GM21737 (cell line): ENCODE results near the gene SOS2.
"Not testable (repeated sequence)": the region's sequence is repeated elsewhere in the genome, so short reads cannot be mapped to it uniquely, and the experiment has no call there.

Experiments
- ATAC-seq: cut with Tn5 transposase; IDR thresholded peaks from one replicate; pipeline ENCODE4 v1.9.1; 2021; ENCODE audit warnings: mild to moderate bottlenecking, moderate library complexity; ENCODE audit not compliant: unreplicated experiment

Gene SOS2

DNA sequence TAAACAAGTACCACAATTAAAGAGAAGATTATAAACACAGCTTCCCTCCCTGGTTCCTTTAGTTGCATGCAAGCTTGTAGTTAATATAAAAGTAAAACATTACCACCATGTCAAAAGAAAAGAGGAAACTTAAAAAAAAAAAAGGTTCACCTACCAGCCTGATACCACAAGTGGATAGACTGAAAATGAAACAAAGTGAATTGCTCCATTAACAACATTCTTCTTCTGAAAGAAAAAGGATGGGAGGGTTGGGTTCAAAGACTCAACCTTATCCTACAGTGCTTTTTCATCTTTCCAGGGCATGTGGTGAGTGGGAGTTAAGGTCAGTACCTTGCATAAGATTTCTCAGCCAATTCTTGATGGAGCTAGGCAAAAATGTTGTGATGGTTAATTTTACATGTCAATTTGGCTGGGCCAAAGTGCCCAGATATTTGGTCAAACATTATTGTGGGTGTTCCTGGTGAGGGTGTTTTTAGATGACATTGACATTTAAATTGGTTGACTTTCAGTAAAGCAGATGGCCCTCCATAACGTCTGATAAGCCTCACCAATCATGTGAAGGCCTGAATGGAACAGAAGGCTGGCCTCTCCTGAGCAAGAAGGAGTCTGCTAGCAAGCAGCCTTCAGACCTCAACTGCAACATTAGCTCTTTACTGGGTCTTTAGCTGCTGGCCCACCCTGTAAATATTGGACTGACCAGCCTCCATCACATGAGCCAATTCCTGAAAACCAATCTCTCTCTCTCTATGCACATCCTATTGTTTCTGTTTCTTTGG lies 143.8 kb downstream of the SOS2 start:
- no peak for ATAC-seq

DNA sequence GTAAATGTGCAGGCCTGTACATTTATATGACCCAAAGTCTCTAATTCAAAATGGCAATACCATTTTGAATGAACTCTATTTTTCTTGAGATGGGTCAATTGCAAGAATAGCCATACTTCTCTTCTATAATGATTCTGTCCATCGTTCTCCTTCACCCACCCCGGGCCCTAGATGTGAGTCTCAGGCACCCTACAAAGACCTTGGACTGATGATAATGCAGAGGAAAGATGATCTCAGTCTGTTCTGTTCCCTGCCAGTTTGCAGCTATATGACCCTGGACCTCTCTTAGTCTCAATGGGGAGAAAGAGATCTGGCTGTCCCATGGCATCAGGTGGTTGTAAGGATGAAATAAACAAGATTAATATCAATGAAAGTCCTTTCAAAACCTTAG lies 145.1 kb downstream of the SOS2 start:
- no peak for ATAC-seq

DNA sequence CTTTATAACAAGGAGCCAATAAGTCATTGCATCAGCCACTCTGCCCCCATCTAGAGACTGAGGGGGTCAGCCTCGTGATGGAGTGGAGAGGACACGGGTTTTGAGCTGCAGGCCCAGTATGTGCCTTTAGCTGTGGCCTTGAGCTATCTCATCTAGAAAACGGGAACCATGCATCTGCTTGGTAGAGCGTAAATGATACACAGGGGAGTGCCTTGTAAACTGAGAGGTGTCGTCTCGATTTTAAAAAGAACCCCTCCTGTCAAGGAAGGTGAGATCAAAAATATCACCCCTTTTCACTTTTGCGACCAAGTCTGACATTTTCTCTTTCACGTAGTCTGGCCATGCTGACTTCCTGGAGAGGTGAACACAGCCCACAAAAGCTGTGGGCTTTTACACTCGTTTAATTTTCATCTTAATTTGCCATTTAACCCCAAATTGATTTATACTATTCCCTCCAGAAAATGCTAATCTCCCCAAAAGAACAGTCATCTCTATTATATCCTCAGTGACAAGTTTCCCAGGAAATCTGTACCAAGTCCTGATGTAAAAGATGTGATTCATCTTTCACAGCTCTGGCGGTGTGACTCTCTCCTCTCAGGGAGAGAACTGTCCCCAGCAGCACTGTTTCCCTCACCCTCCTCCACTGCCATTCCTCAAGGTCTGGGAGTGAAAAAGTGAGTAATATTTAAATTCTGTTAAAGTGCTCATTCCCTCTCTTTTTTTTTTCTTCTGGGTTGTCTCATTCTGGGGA lies 145.6 kb downstream of the SOS2 start:
- ATAC-seq: peak; percentile 55

GRCh38 chr14:50084666-50085065 lies 146.7 kb downstream of the SOS2 start:
- ATAC-seq: no peak

- ATAC-seq: peak; percentile 25
Observed at GRCh38 chr14:50083467-50084337, 147.7 kb downstream of the SOS2 start.

DNA sequence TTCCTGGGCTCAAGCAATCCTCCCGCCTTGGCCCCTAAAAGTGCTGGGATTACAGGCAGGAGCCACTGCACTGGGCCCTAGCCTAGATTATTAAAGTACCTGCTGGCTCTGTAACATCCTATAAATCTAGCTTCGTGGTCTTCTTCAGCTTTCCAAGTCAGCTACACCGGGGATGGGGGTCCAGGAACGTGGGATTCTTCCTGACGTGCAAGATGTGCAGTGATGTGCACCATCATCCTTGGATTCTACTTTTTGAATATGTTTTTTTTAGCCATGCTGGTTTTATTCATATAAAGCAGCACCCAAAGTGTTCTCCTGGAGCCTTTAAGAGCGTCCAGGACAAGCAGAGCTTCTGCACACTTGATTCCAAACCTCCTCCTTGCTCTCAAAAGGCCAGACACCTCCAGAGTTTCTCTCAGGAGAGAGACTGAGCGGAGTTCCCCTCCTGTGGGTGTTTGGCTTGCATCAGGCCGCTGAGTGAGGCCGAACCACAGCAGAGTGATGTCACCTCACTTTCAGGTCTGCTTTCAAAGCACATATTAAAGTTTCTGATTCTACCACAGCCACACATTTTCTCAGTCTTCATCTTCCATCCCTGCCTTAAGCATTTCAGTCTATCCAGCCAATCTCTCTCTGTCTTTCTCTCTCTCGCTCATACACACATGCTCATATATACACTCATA lies 148.5 kb downstream of the SOS2 start:
- peak; percentile 66 for ATAC-seq

DNA sequence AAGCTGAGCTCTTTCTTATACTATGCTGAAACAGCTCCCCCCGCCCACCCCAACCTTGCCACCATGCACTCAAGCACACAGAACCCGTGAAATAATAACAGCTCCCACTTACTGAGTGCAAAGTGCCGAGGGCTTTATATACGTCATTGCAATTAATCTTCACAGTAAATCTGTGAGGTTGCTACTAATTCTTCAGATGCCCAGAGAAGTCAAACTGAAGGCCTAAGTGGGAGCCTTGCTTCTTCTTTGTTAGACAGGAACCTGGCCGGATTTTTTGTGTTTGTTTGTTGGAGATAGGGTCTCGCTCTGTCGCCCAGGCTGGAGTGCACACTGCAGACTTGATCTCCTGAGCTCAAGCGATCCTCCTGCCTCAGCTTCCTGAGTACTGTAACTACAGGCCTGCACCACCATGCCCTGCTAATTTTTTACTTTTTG lies 149.1 kb downstream of the SOS2 start:
- no peak for ATAC-seq

GRCh38 chr14:50079103-50079502 lies 152.3 kb downstream of the SOS2 start:
- not testable (repeated sequence) for ATAC-seq

GRCh38 chr14:50073663-50074062 lies 157.7 kb downstream of the SOS2 start:
- not testable (repeated sequence) for ATAC-seq

- ATAC-seq: no peak
Observed at GRCh38 chr14:50072395-50072794, 159.0 kb downstream of the SOS2 start.

DNA sequence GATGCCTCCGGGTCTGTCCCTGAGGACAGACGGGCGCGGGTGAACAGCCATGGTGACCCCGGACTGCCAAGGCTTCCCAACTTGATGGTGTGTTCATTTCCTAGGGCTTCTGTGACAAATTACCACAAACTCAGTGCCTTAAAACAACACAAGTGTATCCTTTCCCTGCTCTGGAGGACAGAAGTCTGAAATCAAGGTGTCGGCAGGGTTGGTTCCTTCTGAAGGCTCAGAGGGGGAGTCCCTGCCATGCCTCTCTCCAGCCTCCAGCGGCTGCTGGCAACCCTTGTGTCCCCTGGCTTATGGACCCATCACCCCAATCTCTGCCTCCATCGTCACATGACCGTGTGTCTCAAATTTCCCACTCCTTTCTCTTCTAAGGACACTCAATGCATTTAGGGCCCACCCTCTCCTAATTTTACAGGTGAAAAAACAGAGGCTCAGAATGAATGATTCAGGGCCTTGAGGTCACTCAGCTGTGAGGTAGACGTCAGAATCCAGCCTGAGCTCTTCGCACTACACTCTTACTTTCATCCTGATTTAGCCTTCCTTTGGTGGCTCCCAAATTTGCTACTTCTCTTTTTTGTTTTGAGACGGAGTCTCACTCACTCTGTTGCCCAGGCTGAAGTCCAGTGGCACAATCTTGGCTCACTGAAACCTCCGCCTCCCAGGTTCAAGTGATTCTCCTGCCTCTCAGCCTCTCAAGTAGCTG lies 160.4 kb downstream of the SOS2 start:
- peak; percentile 47 for ATAC-seq

GRCh38 chr14:50070230-50070629 lies 161.1 kb downstream of the SOS2 start:
- ATAC-seq: no peak

GRCh38 chr14:50069325-50069724 lies 162.1 kb downstream of the SOS2 start:
- no peak for ATAC-seq

DNA sequence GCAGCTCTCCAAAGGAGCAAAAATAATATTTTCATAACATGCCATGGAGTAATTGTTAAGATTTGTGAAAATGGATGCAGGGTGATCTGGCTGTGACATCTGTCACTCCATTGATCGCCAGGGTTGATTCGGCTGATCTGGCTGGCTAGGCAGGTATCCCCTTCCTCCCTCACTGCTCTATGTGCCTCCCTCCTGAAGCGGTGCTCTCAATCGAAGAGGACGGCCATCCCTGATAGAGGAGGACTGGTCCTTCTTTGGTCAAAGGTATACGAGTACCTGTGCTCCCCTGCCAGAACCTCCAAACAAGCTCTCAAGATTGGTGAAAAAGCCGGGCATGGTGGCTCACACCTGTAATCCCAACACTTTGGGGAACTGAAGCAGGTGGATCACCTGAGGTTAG lies 162.9 kb downstream of the SOS2 start:
- ATAC-seq: no peak

GRCh38 chr14:50067723-50068495 lies 163.5 kb downstream of the SOS2 start:
- ATAC-seq: no peak
